Colonic mucosa (tissue), 4 donors: ENCODE measurements around the gene MRC1. TPM values are rescaled to one million over a fixed set of nuclear protein-coding genes. Genes with fewer than 3 reads are reported as not detected.
"Not testable (repeated sequence)": the region's sequence is repeated elsewhere in the genome, so short reads cannot be mapped to it uniquely, and the experiment has no call there.

ENCODE experiments used
- DNase-seq: peaks from one replicate; pipeline ENCODE4 v3.0.0-alpha.2; 2020
- H3K27ac ChIP-seq: fragments of 200-600 bp; one replicate; pipeline ENCODE4 v1.8.0; 2021
- H3K27me3 ChIP-seq: fragments of 200-600 bp; one replicate; pipeline ENCODE4 v1.8.0; 2021
- H3K36me3 ChIP-seq: fragments of 200-600 bp; one replicate; pipeline ENCODE4 v1.8.0; 2021
- H3K4me1 ChIP-seq: fragments of 200-600 bp; one replicate; pipeline ENCODE4 v1.8.0; 2021; ENCODE audit warnings: mild to moderate bottlenecking
- H3K4me3 ChIP-seq: fragments of 200-600 bp; one replicate; pipeline ENCODE4 v1.8.0; 2021
- H3K9ac ChIP-seq, 2 donors: one replicate each; pipeline ENCODE4 v1.7.0; 2013; ENCODE audit warnings: control low read depth in 2 of 2, low read depth in 2 of 2, low read length in 2 of 2
- H3K9me3 ChIP-seq: fragments of 200-600 bp; one replicate; pipeline ENCODE4 v1.8.0; 2021
- CTCF ChIP-seq: fragments of 200-600 bp; IDR thresholded peaks from one replicate; pipeline ENCODE4 v1.8.0; 2022; ENCODE audit warnings: antibody characterized with exemption, mild to moderate bottlenecking
- intact Hi-C: fragments of 100-400 bp; cut with DNase I; formaldehyde crosslinking; loops from one replicate; pipeline ENCODE4 v1.14.1; 2022
- total RNA-seq, 2 donors: library from RNA; stranded (reverse); fragmentation: NEBNext Ultra II Directional in 1 of 2; extraction: Animal tissue kit (Norgen Biotek cat#: 25700) in 1 of 2; gene quantifications; one replicate each; pipeline ENCODE4 v1.2.1, GENCODE V29; 2021
- donor health status: healthy.
- donor health status: DM: no; HTN: no; CAD: no.
- donor health status: DM: no; HTN: no; CAD: no.

The MRC1 gene
- total RNA-seq, 2 donors from 2014 or later: 9.2 to 19.2 TPM

- no peak for DNase-seq
- intact Hi-C loops: loop anchor here (10.0 kb wide), 1 partner anchor 190 kb away; no protein-coding TSS in a partner anchor
- H3K4me1 ChIP-seq: no peaks in the 10 kb centered on the region
- TF ChIP-seq CTCF: no peak
- no peaks in the 10 kb centered on the region for H3K27me3 ChIP-seq
- no peaks in the 10 kb centered on the region for H3K9me3 ChIP-seq
- no peak overlapping the region for H3K9ac ChIP-seq
- no peak overlapping the region for H3K4me3 ChIP-seq
- H3K36me3 ChIP-seq: no peaks in the 10 kb centered on the region
- H3K27ac ChIP-seq: no peak overlapping the region
Measured at GRCh38 chr10:17915181-17915580, 106.0 kb downstream of the MRC1 start.

GRCh38 chr10:17918187-17918903 is 109.2 kb downstream of the MRC1 start:
- Histone ChIP-seq H3K4me3 (no peak overlapping the region), H3K27ac (no peak overlapping the region), H3K9me3 (no peaks in the 10 kb centered on the region), H3K27me3 (no peaks in the 10 kb centered on the region), H3K4me1 (no peaks in the 10 kb centered on the region), H3K36me3 (no peaks in the 10 kb centered on the region), H3K9ac (no peak overlapping the region)
- no peak for DNase-seq
- intact Hi-C loops: loop anchor here (10.0 kb wide), 1 partner anchor 186 kb away; no protein-coding TSS in a partner anchor
- TF ChIP-seq CTCF: no peak

- H3K36me3 ChIP-seq: no peaks in the 10 kb centered on the region
- H3K9me3 ChIP-seq: no peaks in the 10 kb centered on the region
- DNase-seq: no peak
- H3K27ac ChIP-seq: no peak overlapping the region
- H3K4me3 ChIP-seq: no peak overlapping the region
- no peaks in the 10 kb centered on the region for H3K27me3 ChIP-seq
- no peak for TF ChIP-seq CTCF
- H3K9ac ChIP-seq: no peak overlapping the region
- no peaks in the 10 kb centered on the region for H3K4me1 ChIP-seq
- intact Hi-C loops: no loop called here
Measured at GRCh38 chr10:17921378-17921777, 112.2 kb downstream of the MRC1 start.

GRCh38 chr10:17923728-17924127 is 114.6 kb downstream of the MRC1 start:
- intact Hi-C loops: no loop called here
- no peaks in the 10 kb centered on the region for H3K27me3 ChIP-seq

GRCh38 chr10:17943033-17943745 is 134.0 kb downstream of the MRC1 start:
- TF ChIP-seq CTCF: no peak
- H3K27me3 ChIP-seq: no peaks in the 10 kb centered on the region
- no peak overlapping the region for H3K4me3 ChIP-seq
- DNase-seq: no peak
- H3K9me3 ChIP-seq: no peaks in the 10 kb centered on the region
- no peaks in the 10 kb centered on the region for H3K4me1 ChIP-seq
- no peaks in the 10 kb centered on the region for H3K36me3 ChIP-seq
- H3K9ac ChIP-seq: no peak overlapping the region
- intact Hi-C loops: no loop called here
- H3K27ac ChIP-seq: no peak overlapping the region

More at GRCh38 chr10:17923728-17924127, 114.6 kb downstream of the MRC1 start:
- TF ChIP-seq CTCF: no peak
- no peaks in the 10 kb centered on the region for H3K36me3 ChIP-seq
- no peak overlapping the region for H3K27ac ChIP-seq
- H3K9ac ChIP-seq: no peak overlapping the region
- peak; percentile 31 for DNase-seq
- no peaks in the 10 kb centered on the region for H3K4me1 ChIP-seq
- H3K9me3 ChIP-seq: no peaks in the 10 kb centered on the region
- no peak overlapping the region for H3K4me3 ChIP-seq

GRCh38 chr10:17950269-17950668 is 141.1 kb downstream of the MRC1 start:
- H3K36me3 ChIP-seq, H3K4me1 ChIP-seq, H3K9ac ChIP-seq, intact Hi-C loops, H3K9me3 ChIP-seq, H3K4me3 ChIP-seq, H3K27ac ChIP-seq, DNase-seq, H3K27me3 ChIP-seq: not testable (repeated sequence)
